ENCODE data around the gene BOLA1. TPM values are rescaled to one million over a fixed set of nuclear protein-coding genes. Genes with fewer than 3 reads are reported as not detected.

BOLA1 gene
- total and polyA plus RNA-seq, 11 donors: 12.5 to 40.7 (median 15.4) TPM

- DNase-seq (no peak), ATAC-seq (no peak)
- TF ChIP-seq POLR2A (IDR thresholded peaks at IDR 0.05): no peak
- TF ChIP-seq CTCF (IDR thresholded peaks at IDR 0.05): no peak
- H3K36me3 ChIP-seq: no peaks in the 10 kb centered on the region
- H3K9me3 ChIP-seq: no peaks in the 10 kb centered on the region
- H3K27me3 ChIP-seq: peaks cover 0 to 12% (median 0%) of the 10 kb centered on the region in 9 donors
- no peak overlapping the region for H3K27ac ChIP-seq
- H3K4me1 ChIP-seq: peaks cover 0 to 18% (median 0%) of the 10 kb centered on the region in 12 donors
- no peak overlapping the region for H3K4me3 ChIP-seq
- intact Hi-C loops (cut with DNase I): no loop called here
- WGBS, 4 donors: 82 to 92% (median 85%) methylated on average over 11 of the region's 11 CpGs
Observed at GRCh38 chr1:149915429-149916192, 16.2 kb downstream of the BOLA1 start.

- Histone ChIP-seq H3K4me1 (peaks cover 0 to 18% (median 0%) of the 10 kb centered on the region in 12 donors), H3K4me3 (peak overlapping the region in 1 of 12 donors; percentile 55), H3K9me3 (no peaks in the 10 kb centered on the region), H3K27ac (no peak overlapping the region), H3K27me3 (peaks cover 0 to 12% (median 0%) of the 10 kb centered on the region in 9 donors), H3K36me3 (peaks cover 0 to 3% (median 0%) of the 10 kb centered on the region in 9 donors)
- intact Hi-C loops (cut with DNase I): no loop called here
- no peak for TF ChIP-seq POLR2A (IDR thresholded peaks at IDR 0.05)
- TF ChIP-seq CTCF (IDR thresholded peaks at IDR 0.05): no peak
- ATAC-seq: no peak
- WGBS, 4 donors: 29 to 31% (median 30%) methylated on average over 7 to 9 of the region's 9 CpGs
- DNase-seq: no peak
Observed at GRCh38 chr1:149916193-149916897, 17.0 kb downstream of the BOLA1 start.

GRCh38 chr1:149916898-149917252 lies 17.5 kb downstream of the BOLA1 start:
- TF ChIP-seq CTCF (IDR thresholded peaks at IDR 0.05) (no peak), POLR2A (IDR thresholded peaks at IDR 0.05) (no peak)
- intact Hi-C loops (cut with DNase I): no loop called here
- Histone ChIP-seq H3K27me3 (peaks cover 0 to 12% (median 0%) of the 10 kb centered on the region in 9 donors), H3K4me1 (peaks cover 0 to 18% (median 0%) of the 10 kb centered on the region in 12 donors), H3K36me3 (peaks cover 0 to 8% (median 3%) of the 10 kb centered on the region in 9 donors), H3K27ac (no peak overlapping the region), H3K4me3 (peak overlapping the region in 6 of 12 donors; percentile 28 to 60 (median 55)), H3K9me3 (no peaks in the 10 kb centered on the region)
- no peak for DNase-seq
- no peak for ATAC-seq
- WGBS, 4 donors: 12 to 23% (median 13%) methylated on average over 9 to 10 of the region's 10 CpGs

GRCh38 chr1:149917571-149918144 lies 18.3 kb downstream of the BOLA1 start, which contains the start of gene SV2A:
TSS of gene SV2A (minus strand) at chr1:149917844. CDS start at chr1:149913840, 4,004 bp downstream.
- DNase-seq (peak in 1 of 5 donors; percentile 37), ATAC-seq (peak in 3 of 4 donors; percentile 42 to 59 (median 45))
- no peaks in the 10 kb centered on the region for H3K9me3 ChIP-seq
- H3K36me3 ChIP-seq: peaks cover 0 to 16% (median 11%) of the 10 kb centered on the region in 9 donors
- TF ChIP-seq CTCF (IDR thresholded peaks at IDR 0.05) (no peak), POLR2A (IDR thresholded peaks at IDR 0.05) (no peak)
- peaks cover 0 to 12% (median 0%) of the 10 kb centered on the region in 9 donors for H3K27me3 ChIP-seq
- no peak within 1 kb of the TSS for H3K27ac ChIP-seq
- peak within 1 kb of the TSS in 11 of 12 donors; percentile 8 to 60 (median 47) for H3K4me3 ChIP-seq
- peaks cover 0 to 18% (median 0%) of the 10 kb centered on the region in 12 donors for H3K4me1 ChIP-seq
- intact Hi-C loops (cut with DNase I): loop anchor here in 1 of 10 donors (2.0 kb wide), 1 partner anchor 17 kb away; no protein-coding TSS in a partner anchor
- WGBS, 4 donors: 1 to 3% (median 2%) methylated on average over 17 to 24 of the region's 24 CpGs
